Ramos (cell line): Measurements from ENCODE around the gene IL12RB1.
"Not testable (repeated sequence)": the region's sequence is repeated elsewhere in the genome, so short reads cannot be mapped to it uniquely, and the experiment has no call there.

Experiments
- in situ Hi-C: fragments of 300-500 bp; cut with MboI; formaldehyde crosslinking; loops from one replicate; pipeline ENCODE4 v1.14.3; 2022; ENCODE audit warnings: low sequenced_read_pairs; ENCODE audit not compliant: unreplicated experiment

IL12RB1 gene

DNA sequence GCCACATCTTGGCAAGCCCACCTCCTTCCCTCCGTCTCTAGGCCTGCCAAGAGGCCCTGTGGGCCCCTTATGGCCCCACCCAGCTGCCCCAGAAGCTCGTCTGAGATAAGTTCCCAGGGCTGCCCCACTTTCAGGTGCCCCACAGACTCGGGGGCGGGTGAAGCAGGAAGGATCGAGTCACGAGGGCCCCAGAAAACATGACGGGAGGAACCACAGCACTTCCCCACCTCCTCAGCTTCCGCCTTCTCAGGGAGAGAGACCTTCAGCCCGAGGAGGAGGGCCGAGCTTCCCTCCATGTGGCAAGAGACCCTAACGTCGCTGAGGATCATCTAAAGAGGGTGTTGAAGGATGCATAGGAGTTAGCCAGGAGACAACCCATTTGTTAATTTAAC lies 4.5 kb upstream of the IL12RB1 start:
- in situ Hi-C loops, result no loop called here

DNA sequence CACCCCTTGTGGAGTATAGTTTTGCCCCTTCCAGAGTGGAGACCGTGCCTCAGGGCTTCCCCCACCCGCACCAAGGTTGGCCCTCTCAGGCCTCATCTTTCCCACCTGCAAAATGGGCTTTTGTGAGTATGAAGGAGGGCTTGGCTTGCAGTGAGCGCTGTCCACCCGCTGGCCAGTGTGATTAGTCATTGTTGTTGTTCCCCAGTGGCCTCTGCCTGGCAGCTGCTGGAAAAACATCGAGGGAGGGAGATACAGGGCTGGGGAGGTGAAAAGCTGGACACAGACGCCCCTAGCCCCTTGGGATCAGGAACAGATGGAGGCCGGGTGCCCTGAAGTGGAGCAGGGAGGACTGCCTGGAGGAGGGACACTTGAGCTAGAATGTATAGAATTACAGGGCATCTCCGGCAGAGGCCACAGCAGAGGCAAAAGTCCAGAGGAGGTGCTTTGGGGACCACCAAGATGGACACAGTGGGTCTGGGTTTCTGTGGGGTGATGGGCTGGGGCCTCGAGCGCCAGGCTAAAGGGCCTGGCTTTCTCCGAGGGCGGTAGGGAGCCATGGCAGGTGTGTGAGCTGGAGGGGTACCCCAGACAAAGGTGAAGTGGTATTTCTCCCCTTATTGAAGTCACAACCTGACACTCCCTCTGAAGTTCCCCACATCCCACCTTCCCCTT lies 3.9 kb upstream of the IL12RB1 start:
- in situ Hi-C loops, result no loop called here

- in situ Hi-C loops, result no loop called here
These were observed 3.0 kb upstream of the IL12RB1 start for GRCh38 chr19:18089726-18090125.

DNA sequence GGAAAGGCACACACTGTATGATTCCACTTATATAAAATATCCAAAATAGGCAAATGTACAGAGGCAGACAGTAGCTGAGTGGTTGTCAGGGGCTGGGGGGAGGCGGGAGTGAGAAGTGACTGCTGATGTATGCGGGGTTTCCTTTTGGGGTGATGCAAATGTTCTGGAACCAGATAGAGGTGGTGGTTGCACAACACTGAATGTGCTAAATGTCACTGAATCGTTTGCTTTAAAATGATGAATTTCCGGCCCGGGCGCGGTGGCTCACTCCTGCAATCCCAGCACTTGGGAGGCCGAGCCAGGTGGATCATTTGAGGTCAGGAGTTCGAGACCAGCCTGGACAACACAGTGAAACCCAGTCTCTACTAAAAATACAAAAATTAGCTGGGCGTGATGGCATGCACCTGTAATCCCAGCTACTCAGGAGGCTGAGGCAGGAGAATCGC lies 2.4 kb upstream of the IL12RB1 start:
- in situ Hi-C loops, result not testable (repeated sequence)

- in situ Hi-C loops, result no loop called here
These were observed 854 bp downstream of the IL12RB1 start for GRCh38 chr19:18085702-18086457.

GRCh38 chr19:18083929-18084684 lies 2.6 kb downstream of the IL12RB1 start:
- in situ Hi-C loops, result no loop called here

GRCh38 chr19:18074192-18074591 lies 12.5 kb downstream of the IL12RB1 start:
- in situ Hi-C loops, result no loop called here

DNA sequence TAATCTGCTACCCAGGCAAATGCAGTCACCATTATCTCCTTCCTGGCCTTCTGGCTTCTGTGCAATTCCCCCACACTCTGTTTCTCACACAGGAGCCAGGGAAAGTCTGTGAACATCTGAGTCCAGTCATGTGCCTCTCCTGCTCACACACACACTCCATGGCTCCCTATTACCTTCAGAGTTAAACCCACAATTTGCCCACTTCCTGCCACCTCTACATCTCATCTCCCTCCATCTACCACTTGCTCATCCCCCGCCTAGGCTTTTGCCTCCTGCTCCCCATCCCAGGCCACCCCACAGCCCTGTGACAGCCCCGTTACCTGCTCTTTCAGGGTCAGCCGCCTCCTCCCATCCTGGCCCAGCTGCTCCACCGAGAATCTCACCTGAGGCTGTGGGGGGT lies 13.5 kb downstream of the IL12RB1 start:
- in situ Hi-C loops, result no loop called here

DNA sequence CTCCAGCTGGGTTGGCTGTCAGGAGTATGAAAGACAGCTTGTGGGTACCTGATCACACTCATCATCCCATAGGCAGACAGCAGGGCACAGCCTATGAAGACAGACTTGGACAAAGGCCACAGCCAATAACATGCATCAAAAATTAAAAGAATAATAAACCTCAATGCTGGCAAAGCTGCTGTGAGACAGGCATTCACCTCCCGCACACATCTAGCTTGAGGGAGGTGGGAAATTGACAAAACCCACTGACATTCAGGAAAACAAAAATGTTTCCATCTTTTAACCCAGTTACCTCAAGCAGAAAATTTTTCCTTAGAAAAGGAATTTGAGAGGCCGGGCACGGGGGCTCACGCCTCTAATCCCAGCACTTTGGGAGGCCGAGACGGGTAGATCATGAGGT lies 14.4 kb downstream of the IL12RB1 start:
- in situ Hi-C loops, result no loop called here

DNA sequence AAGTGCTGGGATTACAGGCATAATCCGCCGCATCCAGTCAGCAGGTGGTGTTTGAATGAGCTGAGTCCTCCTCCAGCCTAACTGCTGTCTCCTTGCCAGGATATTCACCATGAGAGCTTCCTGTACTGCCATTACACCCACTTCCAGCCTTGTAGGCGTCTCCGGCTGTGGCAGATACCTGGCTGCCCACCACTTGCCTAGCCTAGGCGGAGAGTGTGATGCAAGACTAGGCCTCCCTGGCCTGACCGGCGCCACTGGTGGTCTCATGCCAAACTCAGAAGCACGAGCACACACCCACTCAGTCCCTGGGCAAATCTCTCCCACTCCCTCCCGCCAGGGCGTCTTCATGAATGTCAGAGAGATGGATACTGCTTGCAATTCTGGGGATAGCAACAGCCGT lies 16.6 kb downstream of the IL12RB1 start:
- in situ Hi-C loops, result no loop called here

- in situ Hi-C loops, result loop anchor here (5.0 kb wide), 1 partner anchor 122 kb away; no protein-coding TSS in a partner anchor
These were observed 17.4 kb downstream of the IL12RB1 start for GRCh38 chr19:18069383-18069782.

DNA sequence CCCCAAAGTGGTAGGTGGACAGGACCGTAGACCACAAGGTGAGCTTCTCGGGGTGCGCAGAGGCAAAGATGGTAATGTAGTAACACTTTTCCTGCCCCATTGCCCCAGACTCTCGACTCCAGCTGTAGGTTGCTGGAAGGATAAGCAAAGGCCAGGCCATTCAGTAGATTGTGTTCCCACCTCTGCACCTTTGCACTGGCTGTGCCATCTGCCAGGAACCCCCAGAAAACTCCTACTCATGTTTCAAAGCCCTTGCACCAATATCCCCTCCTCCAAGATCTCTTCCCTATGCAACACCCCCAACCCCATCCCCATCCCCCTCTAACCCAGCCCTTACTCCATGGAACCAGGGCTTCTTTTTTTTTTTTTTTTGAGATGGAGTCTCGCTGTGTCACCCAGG lies 18.3 kb downstream of the IL12RB1 start:
- in situ Hi-C loops, result loop anchor here (5.0 kb wide), 1 partner anchor 121 kb away; no protein-coding TSS in a partner anchor

GRCh38 chr19:18065173-18065495 lies 21.6 kb downstream of the IL12RB1 start:
- in situ Hi-C loops, result loop anchor here (5.0 kb wide), 1 partner anchor 118 kb away; no protein-coding TSS in a partner anchor

DNA sequence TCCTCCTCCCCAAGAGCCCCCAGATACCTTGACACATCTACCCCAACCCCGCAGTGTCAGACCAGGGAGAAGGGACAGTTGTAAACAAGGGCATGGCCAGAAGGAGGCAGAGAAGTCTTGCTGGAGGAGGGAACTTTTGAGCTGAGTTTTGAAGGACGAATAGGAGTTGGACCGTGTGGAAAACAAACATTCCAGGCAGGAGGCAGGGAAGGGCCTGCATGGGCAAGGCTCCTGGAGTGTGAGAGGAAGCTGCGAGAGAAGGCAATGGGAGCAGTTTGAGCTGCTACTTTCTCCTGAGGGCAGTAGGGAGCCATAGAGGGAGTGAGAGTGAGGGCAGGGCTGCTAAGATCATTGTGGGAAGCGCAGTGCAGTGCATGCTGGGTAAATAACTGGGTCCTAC lies 23.3 kb downstream of the IL12RB1 start:
- in situ Hi-C loops, result no loop called here

- in situ Hi-C loops, result no loop called here
These were observed 24.7 kb downstream of the IL12RB1 start for GRCh38 chr19:18062028-18062427.

- in situ Hi-C loops, result no loop called here
These were observed 26.3 kb downstream of the IL12RB1 start for GRCh38 chr19:18060472-18060871.

- in situ Hi-C loops, result loop anchor here (5.0 kb wide), 1 partner anchor 43 kb away; no protein-coding TSS in a partner anchor
These were observed 26.8 kb downstream of the IL12RB1 start for GRCh38 chr19:18059902-18060301.

DNA sequence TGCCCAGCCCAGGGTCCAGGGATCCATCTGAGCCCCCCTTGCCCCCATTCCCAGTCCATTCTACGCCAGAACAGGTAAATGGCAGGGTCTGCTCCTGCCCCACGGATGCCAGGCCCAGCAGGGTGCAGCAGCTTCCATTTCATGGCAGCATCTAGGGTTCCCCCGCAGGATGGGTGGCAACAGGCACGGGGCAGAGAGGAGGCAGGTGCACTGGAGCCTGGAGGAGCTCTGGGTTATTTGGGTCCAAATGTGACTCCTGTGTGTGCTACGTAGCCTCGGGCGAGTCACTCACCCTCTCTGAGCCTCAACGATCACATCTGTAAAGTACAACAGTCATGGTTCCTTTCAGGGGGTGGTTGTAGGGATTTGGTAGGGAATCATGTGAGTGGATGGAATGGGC lies 27.4 kb downstream of the IL12RB1 start:
- in situ Hi-C loops, result loop anchor here (5.0 kb wide), 1 partner anchor 42 kb away; no protein-coding TSS in a partner anchor

DNA sequence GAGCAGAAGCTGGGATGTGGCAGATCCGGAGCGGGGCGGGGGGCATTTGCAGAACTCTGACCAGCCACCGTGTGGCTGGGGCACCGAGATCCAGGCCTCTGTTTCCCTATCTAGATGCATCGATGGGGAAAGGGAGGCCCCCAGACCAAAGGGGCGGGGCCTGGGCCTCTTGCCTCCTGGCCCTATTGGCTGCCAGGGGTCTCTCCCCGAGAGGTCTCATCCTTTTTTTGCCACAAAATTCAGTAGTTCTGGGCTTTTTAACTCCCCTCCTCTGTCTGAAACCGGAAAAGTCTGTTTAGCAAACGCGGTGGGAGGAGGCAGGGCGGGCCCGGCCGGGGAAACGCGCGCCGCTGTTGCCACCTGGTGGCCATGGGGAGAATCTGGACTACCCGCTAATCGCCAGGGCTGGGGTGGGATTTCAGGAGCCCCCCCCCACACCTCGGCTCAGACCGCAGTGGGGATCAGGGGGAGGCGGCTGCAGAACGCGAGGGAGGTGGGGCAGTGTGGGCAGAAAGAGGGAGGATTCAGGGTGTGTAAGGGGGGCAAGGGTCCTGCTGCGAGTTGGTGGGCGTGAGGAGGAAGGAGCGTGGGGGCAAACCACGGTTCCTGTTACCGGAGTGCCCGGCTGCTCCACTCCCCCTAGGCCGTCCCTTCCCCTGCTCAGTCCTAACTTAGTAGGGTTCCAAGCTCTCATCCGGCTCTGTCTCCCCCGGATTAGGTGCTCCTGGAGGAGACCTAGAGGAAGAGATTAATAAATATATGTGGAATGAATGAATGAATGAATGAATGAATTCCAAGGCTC lies 28.3 kb downstream of the IL12RB1 start:
- in situ Hi-C loops, result loop anchor here (5.0 kb wide), 1 partner anchor 41 kb away; no protein-coding TSS in a partner anchor

GRCh38 chr19:18057557-18057956 lies 29.2 kb downstream of the IL12RB1 start:
- in situ Hi-C loops, result loop anchor here (5.0 kb wide), 1 partner anchor 40 kb away; no protein-coding TSS in a partner anchor
